Measurements from ENCODE around the gene COG3.

The COG3 gene

GRCh38 chr13:45540195-45540594, 75.5 kb downstream of the COG3 start:
- no peak overlapping the region for H3K27ac ChIP-seq
- no peak for TF ChIP-seq FOXP2 (optimal IDR thresholded peaks at IDR 0.05; ENCODE audit: control extremely low read depth, extremely low read length, insufficient read depth)
- no peak for TF ChIP-seq POLR2AphosphoS5 (IDR thresholded peaks at IDR 0.05; ENCODE audit: borderline replicate concordance, low read depth, low read length)
- TF ChIP-seq EZH2 (IDR thresholded peaks at IDR 0.05) = no peak
- peaks cover 14% of the 10 kb centered on the region for H3K36me3 ChIP-seq (ENCODE audit: insufficient read depth, low read length)
- H3K9ac ChIP-seq (ENCODE audit: insufficient read length) = no peak overlapping the region
- H3K9me3 ChIP-seq (ENCODE audit: low read depth, low read length) = no peaks in the 10 kb centered on the region
- no peak overlapping the region for H3K4me3 ChIP-seq
- no peak for DNase-seq (ENCODE audit: low read depth, low spot score)

DNA sequence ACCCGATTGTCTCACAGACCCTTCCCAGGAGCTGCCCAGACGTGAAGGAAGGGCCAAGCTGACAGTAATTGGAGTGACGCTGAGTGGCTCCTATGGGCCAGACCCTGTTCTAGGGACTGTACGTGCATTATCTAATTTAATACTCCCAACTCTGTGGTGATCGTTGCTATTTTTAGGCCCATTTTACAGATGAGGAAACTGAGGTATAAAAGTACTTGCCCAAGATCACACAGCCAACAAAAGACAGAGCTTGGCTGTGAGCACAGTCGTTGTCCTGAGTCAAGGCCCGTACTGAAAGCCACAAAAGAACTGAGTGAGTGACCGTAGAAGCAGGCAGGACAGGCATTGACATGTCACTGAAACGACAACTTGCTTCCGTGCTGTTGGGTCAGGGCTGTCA, 76.1 kb downstream of the COG3 start:
- no peak overlapping the region for H3K9ac ChIP-seq (ENCODE audit: insufficient read length)
- H3K27ac ChIP-seq = no peak overlapping the region
- H3K36me3 ChIP-seq (ENCODE audit: insufficient read depth, low read length) = peaks cover 7% of the 10 kb centered on the region
- no peak for DNase-seq (ENCODE audit: low read depth, low spot score)
- no peaks in the 10 kb centered on the region for H3K9me3 ChIP-seq (ENCODE audit: low read depth, low read length)
- H3K4me3 ChIP-seq = no peak overlapping the region
- no peak for TF ChIP-seq FOXP2 (optimal IDR thresholded peaks at IDR 0.05; ENCODE audit: control extremely low read depth, extremely low read length, insufficient read depth)
- TF ChIP-seq EZH2 (IDR thresholded peaks at IDR 0.05) = no peak
- TF ChIP-seq POLR2AphosphoS5 (IDR thresholded peaks at IDR 0.05; ENCODE audit: borderline replicate concordance, low read depth, low read length) = no peak

GRCh38 chr13:45541806-45542205, 77.1 kb downstream of the COG3 start:
- TF ChIP-seq POLR2AphosphoS5 (IDR thresholded peaks at IDR 0.05; ENCODE audit: borderline replicate concordance, low read depth, low read length) (no peak), FOXP2 (optimal IDR thresholded peaks at IDR 0.05; ENCODE audit: control extremely low read depth, extremely low read length, insufficient read depth) (no peak), EZH2 (IDR thresholded peaks at IDR 0.05) (no peak)
- no peaks in the 10 kb centered on the region for H3K9me3 ChIP-seq (ENCODE audit: low read depth, low read length)
- no peaks in the 10 kb centered on the region for H3K36me3 ChIP-seq (ENCODE audit: insufficient read depth, low read length)
- no peak overlapping the region for H3K9ac ChIP-seq (ENCODE audit: insufficient read length)
- H3K4me3 ChIP-seq = no peak overlapping the region
- DNase-seq (ENCODE audit: low read depth, low spot score) = no peak
- no peak overlapping the region for H3K27ac ChIP-seq

GRCh38 chr13:45542391-45542790, 77.7 kb downstream of the COG3 start:
- Histone ChIP-seq H3K9ac (ENCODE audit: insufficient read length) (no peak overlapping the region), H3K27ac (no peak overlapping the region), H3K36me3 (ENCODE audit: insufficient read depth, low read length) (no peaks in the 10 kb centered on the region), H3K4me3 (no peak overlapping the region), H3K9me3 (ENCODE audit: low read depth, low read length) (no peaks in the 10 kb centered on the region)
- no peak for TF ChIP-seq EZH2 (IDR thresholded peaks at IDR 0.05)
- TF ChIP-seq POLR2AphosphoS5 (IDR thresholded peaks at IDR 0.05; ENCODE audit: borderline replicate concordance, low read depth, low read length) = no peak
- no peak for TF ChIP-seq FOXP2 (optimal IDR thresholded peaks at IDR 0.05; ENCODE audit: control extremely low read depth, extremely low read length, insufficient read depth)
- DNase-seq (ENCODE audit: low read depth, low spot score) = no peak

DNA sequence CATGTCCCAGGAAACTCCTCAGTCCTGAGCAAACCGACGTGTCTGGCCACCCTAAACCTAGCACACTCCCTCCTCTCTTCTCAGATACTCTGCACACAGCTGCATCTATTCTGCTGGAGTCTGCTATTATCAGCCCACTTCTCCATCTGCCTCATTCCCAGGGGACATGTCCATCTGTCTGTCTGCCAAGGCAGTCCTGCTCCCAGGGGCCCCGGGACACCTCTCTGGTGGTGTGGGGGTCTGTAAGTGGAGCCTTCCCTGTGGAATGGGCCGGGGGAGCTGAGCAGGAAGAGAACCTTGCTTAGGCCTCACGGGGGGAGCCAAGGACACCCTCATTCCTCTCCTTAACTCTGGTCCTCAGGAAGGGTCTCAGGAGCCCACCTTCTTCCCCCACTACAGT, 78.1 kb downstream of the COG3 start:
- no peak for DNase-seq (ENCODE audit: low read depth, low spot score)
- Histone ChIP-seq H3K27ac (no peak overlapping the region), H3K36me3 (ENCODE audit: insufficient read depth, low read length) (no peaks in the 10 kb centered on the region), H3K9ac (ENCODE audit: insufficient read length) (no peak overlapping the region), H3K9me3 (ENCODE audit: low read depth, low read length) (no peaks in the 10 kb centered on the region), H3K4me3 (no peak overlapping the region)
- TF ChIP-seq FOXP2 (optimal IDR thresholded peaks at IDR 0.05; ENCODE audit: control extremely low read depth, extremely low read length, insufficient read depth) (no peak), EZH2 (IDR thresholded peaks at IDR 0.05) (no peak), POLR2AphosphoS5 (IDR thresholded peaks at IDR 0.05; ENCODE audit: borderline replicate concordance, low read depth, low read length) (no peak)

DNA sequence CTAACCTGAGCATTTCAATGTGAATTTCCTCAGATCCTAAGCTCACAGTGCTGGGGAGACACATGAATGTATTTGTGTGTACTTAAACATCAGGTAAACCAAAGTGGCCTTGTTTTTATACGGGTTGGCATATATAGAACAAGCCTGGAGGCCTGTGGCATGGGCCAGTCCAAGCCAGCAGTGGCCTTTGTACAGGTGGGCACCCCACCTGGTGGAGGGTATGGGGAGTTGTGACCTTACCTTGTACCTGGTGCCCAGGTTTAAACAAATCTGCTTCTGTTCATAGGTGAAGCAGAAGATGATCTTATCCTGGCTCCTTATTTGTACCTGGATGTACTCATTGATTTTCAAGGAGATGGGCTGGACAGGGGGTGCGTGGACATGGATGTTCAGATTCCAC, 79.8 kb downstream of the COG3 start:
- no peaks in the 10 kb centered on the region for H3K36me3 ChIP-seq (ENCODE audit: insufficient read depth, low read length)

GRCh38 chr13:45545686-45546409, 81.1 kb downstream of the COG3 start:
- H3K9me3 ChIP-seq (ENCODE audit: low read depth, low read length) = no peaks in the 10 kb centered on the region
- no peak overlapping the region for H3K9ac ChIP-seq (ENCODE audit: insufficient read length)
- H3K4me3 ChIP-seq = no peak overlapping the region
- DNase-seq (ENCODE audit: low read depth, low spot score) = no peak
- TF ChIP-seq FOXP2 (optimal IDR thresholded peaks at IDR 0.05; ENCODE audit: control extremely low read depth, extremely low read length, insufficient read depth) = no peak
- no peaks in the 10 kb centered on the region for H3K36me3 ChIP-seq (ENCODE audit: insufficient read depth, low read length)
- H3K27ac ChIP-seq = no peak overlapping the region

More for the DNA sequence above, 79.8 kb downstream of the COG3 start:
- H3K9ac ChIP-seq (ENCODE audit: insufficient read length) = no peak overlapping the region
- DNase-seq (ENCODE audit: low read depth, low spot score) = no peak
- TF ChIP-seq POLR2AphosphoS5 (IDR thresholded peaks at IDR 0.05; ENCODE audit: borderline replicate concordance, low read depth, low read length) (no peak), EZH2 (IDR thresholded peaks at IDR 0.05) (no peak), FOXP2 (optimal IDR thresholded peaks at IDR 0.05; ENCODE audit: control extremely low read depth, extremely low read length, insufficient read depth) (no peak)
- no peak overlapping the region for H3K4me3 ChIP-seq
- no peaks in the 10 kb centered on the region for H3K9me3 ChIP-seq (ENCODE audit: low read depth, low read length)
- no peak overlapping the region for H3K27ac ChIP-seq

- Histone ChIP-seq H3K9ac (ENCODE audit: insufficient read length) (no peak overlapping the region), H3K9me3 (ENCODE audit: low read depth, low read length) (no peaks in the 10 kb centered on the region), H3K27ac (no peak overlapping the region), H3K4me3 (no peak overlapping the region), H3K36me3 (ENCODE audit: insufficient read depth, low read length) (no peaks in the 10 kb centered on the region)
- TF ChIP-seq POLR2AphosphoS5 (IDR thresholded peaks at IDR 0.05; ENCODE audit: borderline replicate concordance, low read depth, low read length) = no peak
- no peak for TF ChIP-seq EZH2 (IDR thresholded peaks at IDR 0.05)
- TF ChIP-seq FOXP2 (optimal IDR thresholded peaks at IDR 0.05; ENCODE audit: control extremely low read depth, extremely low read length, insufficient read depth) = no peak
- no peak for DNase-seq (ENCODE audit: low read depth, low spot score)
Measured at GRCh38 chr13:45546410-45546765, 81.6 kb downstream of the COG3 start.

GRCh38 chr13:45548281-45548680, 83.5 kb downstream of the COG3 start:
- no peak for DNase-seq (ENCODE audit: low read depth, low spot score)
- TF ChIP-seq FOXP2 (optimal IDR thresholded peaks at IDR 0.05; ENCODE audit: control extremely low read depth, extremely low read length, insufficient read depth) = no peak
- no peak for TF ChIP-seq POLR2AphosphoS5 (IDR thresholded peaks at IDR 0.05; ENCODE audit: borderline replicate concordance, low read depth, low read length)
- no peak for TF ChIP-seq EZH2 (IDR thresholded peaks at IDR 0.05)
- no peak overlapping the region for H3K4me3 ChIP-seq
- no peaks in the 10 kb centered on the region for H3K36me3 ChIP-seq (ENCODE audit: insufficient read depth, low read length)
- H3K27ac ChIP-seq = no peak overlapping the region
- H3K9ac ChIP-seq (ENCODE audit: insufficient read length) = no peak overlapping the region
- no peaks in the 10 kb centered on the region for H3K9me3 ChIP-seq (ENCODE audit: low read depth, low read length)

All from SK-N-MC (cell line).